ENCODE measurements around the gene SLC4A2.
"Not testable (repeated sequence)": the region's sequence is repeated elsewhere in the genome, so short reads cannot be mapped to it uniquely, and the experiment has no call there.

SLC4A2 gene

DNA sequence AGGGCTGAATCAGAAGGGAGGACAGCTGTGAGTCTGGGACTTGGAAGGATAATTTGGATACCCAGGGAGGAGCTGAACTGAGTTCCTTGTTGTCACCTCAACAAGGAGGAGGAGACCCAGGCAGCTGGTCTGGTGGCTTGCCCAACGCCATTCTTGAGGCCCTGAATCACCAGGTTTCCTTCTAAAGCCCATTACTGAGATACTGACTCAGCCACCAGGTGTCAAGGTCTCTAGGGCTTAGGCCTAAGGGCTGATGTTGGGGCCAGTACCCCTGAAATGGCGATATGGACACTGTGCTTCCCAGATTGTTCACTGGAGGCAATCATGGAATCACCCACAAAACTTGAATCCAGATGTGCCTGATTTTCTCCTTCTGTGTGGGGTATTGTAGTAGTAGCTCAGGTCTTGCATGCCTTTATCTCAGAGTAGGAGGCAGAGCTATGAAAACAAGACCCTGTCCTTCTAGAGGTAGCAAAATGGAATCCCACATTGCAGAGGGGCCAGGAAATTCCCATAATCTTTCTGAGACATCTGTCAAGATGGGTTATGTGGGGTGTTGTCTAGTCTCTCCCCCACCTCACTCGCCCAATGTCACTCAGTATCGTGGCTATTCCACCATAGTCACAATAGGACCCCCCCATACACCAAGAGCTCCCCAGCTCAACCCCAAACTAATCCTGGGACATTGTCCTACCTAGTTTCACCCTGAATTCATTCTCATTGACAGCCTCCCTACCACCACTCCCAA is 33.3 kb upstream of the SLC4A2 start:
- DNase-seq (ENCODE audit: low read depth, low spot score): no peak

DNA sequence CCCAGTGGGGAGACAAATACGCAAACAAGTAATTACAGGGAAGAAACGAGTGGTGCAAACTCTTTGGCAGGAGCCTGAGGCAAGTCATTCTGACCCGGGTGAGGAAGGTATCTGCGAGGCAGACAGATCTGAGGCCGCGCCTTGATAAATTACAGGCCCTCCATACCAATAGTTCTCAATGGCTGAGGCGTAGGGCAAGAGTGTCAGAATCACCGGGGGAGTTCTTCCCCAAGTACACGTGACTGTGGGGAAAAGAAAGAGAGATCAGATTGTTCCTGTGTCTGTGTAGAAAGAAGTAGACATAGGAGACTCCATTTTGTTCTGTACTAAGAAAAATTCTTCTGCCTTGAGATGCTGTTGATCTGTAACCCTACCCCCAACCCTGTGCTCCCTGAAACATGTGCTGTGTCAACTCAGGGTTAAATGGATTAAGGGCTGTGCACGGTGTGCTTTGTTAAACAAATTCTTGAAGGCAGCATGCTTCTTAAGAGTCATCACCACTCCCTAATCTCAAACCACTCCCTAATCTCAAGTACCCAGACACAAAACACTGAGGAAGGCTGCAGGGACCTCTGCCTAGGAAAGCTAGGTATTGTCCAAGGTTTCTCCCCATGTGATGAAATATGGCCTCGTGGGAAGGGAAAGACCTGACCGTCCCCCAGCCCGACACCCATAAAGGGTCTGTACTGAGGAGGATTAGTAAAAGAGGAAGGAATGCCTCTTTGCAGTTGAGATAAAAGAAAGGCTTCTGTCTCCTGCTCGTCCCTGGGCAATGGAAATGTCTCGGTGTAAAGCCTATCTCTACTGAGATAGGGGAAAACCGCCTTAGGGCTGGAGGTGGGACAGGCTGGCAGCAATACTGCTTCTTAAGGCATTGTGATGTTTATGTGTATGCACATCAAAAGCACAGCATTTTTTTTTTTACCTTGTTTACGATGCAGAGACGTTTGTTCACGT is 32.3 kb upstream of the SLC4A2 start:
- DNase-seq (ENCODE audit: low read depth, low spot score): not testable (repeated sequence)

DNA sequence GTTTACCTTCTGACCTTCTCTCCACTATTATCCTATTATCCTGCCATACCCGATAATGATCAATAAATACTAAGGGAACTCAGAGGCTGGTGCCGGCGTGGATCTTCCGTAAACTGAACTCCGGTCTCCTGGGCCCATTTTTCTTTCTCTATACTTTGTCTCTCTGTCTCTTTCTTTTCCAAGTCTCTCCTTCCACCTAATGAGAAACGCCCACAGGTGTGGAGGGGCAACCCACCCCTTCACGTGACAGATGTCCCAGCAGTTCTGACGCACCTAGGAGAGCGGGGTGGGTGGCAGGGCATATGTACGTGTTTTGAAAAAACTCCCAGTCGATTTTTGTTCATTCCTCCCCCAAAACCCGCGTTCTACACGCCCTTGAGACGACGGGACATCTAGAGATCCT is 31.7 kb upstream of the SLC4A2 start:
- DNase-seq (ENCODE audit: low read depth, low spot score): not testable (repeated sequence)

DNA sequence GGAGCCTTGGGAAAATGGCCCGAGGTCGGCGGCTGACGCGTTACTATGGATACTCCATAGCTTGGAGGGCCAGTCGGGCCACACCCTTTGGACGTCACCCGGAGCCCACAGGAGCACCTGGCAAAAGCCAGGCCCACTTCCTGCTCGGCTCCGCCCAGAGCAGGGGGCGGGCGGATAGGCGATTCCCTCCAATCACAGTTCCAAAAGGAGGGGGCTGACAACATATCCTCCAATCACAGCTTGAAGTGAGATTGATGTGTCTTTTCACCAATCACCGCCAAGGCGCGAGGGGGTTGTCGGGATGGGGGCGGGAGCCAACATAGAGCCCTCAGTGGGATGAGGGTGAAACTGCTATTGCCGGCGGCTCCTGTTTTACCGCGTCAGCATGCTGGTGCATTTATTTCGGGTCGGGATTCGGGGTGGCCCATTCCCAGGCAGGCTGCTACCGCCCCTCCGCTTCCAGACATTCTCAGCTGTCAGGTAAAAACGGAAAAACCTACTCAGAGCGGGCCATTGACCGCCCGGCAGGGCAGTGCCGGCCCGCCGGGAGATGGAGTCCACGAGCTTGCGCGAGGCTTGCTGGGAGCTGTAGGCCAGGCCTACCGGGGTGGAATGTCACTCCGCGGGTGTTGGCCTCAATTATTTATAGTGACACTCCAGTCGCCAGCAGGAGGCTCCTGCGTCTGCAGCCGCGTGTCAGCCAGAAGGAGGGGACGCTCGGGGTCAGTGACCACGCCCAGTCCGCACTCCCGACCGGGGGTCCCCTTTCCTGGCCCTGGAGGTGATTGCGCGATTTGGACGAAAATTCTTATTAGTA is 31.1 kb upstream of the SLC4A2 start, which contains the start of gene ABCB8:
ABCB8 (plus strand) TSS at position 320 of the 817 bp plus-strand sequence; CDS start at position 386, 66 bp downstream.
- peak; percentile 98 for DNase-seq (ENCODE audit: low read depth, low spot score)

DNA sequence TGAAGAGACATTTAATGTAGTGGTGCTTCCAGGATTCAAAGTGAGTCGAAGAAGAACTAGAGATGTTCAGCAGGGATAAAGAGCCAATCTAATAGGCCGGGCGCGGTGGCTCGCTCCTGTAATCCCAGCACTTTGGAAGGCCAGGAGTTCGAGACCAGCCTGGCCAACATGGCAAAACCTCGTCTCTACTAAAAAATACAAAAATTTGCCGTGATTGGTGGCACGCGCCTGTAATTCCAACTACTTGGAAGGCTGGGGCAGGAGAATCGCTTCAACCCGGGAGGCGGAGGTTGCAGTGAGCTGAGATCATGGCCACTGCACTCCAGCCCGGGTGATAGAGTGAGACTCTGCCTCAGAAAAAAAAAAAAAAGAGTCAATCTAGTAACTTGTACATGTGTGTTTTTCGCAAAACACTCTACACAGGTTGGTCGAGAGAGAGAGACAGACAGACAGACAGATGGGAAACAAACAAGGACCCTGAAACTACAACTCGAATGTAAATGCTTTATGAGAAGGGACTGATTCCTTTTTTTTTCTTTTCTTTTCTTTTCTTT is 30.4 kb upstream of the SLC4A2 start:
- DNase-seq (ENCODE audit: low read depth, low spot score): no peak

DNA sequence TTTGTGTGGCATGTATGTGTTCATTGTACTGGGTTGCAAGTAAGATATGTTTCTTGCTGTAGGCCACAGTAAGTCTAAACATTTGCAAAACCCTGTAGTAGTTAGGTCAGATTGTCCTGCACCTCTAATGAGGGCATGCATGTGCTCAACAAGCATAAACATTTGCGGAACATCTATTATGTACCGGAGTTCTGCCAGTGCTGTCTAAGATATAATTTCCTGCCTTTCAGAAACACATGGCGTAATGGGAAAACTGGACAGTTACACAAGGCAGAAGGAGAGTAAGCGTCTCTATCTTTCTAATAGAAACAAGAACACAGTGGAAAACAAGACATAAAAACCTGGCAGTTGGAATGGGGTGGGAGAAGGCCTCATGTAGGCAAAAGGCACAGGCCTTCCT is 28.4 kb upstream of the SLC4A2 start:
- DNase-seq (ENCODE audit: low read depth, low spot score): no peak

DNA sequence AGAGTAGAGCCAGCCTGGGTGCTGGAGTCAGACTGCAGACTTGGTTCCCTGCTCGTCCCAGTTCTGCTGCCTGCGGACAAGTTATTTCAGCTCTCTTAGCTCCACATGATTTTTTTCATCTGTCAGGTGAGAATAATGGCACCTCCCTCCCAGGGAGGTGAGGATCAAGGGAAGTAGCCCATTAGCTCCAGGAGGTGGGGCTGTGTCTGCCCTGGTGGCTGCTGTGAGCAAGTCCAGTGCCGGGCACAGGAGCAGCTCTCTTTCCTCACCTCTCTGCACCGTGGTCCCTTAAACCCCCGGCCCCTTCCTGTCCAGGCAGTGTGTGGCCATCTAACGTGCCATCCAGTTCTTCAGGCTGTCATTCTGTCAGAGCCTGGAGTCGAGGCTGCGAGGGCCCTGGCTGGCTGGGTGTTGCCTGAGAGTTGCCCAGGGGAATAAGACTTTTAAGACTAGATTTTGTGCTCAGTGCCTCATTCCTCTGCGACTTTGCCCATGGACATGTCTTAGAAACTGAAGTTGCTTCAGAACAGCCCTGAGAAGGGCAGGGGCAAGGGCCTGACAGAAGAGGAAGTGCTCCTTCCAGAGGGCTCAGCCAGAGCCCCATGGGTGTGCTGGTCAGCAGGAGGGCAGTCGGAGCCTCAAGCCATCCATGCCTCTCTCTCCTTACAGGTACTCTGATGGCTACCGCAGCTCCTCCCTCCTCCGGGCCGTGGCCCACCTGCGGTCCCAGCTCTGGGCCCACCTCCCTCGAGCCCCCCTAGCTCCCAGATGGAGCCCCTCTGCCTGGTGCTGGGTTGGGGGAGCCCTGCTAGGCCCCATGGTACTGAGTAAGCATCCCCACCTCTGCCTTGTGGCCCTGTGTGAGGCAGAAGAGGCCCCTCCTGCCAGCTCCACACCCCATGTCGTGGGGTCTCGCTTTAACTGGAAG is 26.2 kb upstream of the SLC4A2 start:
- DNase-seq (ENCODE audit: low read depth, low spot score): no peak

DNA sequence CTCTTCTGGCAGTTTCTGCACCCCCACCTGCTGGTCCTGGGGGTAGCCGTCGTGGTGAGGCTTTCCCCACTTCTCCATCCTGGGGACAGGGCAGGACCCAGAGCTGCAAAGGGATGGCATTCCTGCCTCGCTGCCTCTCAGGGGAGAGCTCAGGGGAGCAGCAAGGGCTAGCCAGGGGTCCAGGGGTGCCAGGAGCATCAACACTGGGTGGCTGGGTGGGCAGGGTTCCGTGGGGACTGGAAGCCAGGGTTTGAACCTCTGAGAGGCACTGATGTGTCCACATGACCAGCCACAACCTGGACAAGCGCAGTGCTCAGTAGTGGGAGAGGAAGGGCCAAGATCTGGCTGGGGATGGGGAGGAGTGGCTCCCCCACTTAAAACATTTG is 25.5 kb upstream of the SLC4A2 start:
- no peak for DNase-seq (ENCODE audit: low read depth, low spot score)

DNA sequence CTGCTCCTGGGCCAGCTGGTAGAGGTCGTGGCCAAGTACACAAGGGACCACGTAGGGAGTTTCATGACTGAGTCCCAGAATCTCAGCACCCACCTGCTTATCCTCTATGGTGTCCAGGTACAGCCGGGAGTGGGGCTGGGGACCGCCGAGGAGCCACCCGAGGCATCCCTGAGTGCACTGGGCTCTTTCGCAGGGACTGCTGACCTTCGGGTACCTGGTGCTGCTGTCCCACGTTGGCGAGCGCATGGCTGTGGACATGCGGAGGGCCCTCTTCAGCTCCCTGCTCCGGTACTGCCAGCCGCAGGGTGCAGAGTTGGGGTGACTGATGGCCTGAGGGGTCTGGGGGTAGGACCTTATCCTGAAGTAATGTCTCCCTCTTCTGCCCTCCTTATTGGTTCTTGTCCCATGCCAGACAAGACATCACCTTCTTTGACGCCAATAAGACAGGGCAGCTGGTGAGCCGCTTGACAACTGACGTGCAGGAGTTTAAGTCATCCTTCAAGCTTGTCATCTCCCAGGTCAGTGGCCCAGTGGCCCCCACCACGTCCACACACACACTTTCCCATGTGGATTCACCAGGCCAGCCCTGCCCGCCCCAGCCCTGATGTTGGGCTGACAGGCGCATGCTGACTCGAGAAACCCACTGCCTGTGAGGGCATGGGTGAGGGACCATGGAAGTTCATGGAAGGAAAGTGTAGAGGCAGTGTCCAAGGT is 24.9 kb upstream of the SLC4A2 start:
- DNase-seq (ENCODE audit: low read depth, low spot score): no peak

DNA sequence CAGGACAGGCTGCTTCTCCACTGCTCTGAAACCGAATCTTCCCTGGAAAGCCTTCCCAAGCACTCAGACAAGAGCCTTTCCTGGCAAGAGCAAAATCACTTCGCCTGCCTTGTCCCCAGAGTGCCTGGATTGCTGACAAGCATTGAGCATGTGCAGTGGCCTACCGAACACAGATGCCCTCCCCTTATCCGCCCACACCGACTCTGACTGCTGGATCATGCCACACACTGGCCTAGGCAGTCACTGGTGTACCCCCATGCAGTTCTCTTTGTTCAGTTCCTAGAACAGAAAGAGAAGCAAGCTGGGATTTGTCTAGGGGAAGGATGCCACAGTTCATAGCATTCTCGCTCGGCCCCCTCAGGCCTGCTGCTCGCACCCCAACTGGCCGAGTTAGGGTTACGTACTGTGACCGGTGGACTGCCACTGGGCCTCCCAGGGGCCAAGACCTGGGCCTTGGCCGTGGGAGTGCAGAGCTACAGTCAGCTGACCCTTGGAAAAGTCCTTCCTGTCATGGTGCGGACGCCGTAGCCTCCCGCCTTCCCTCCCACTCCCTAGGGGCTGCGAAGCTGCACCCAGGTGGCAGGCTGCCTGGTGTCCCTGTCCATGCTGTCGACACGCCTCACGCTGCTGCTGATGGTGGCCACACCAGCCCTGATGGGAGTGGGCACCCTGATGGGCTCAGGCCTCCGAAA is 24.2 kb upstream of the SLC4A2 start:
- DNase-seq (ENCODE audit: low read depth, low spot score): no peak

DNA sequence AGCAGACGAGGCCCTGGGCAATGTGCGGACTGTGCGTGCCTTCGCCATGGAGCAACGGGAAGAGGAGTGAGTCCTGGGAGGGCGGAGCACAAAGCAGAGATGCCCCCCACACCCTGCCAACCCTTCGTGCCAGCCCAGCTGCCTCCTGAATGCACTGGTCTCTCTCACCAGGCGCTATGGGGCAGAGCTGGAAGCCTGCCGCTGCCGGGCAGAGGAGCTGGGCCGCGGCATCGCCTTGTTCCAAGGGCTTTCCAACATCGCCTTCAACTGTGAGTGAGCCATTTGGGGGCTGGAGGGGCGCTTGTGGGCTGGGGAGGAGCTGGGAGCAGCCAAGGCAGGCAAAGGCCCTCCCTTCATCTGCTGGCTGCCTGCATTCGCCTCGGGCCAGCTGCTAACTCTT is 23.5 kb upstream of the SLC4A2 start:
- DNase-seq (ENCODE audit: low read depth, low spot score): no peak

DNA sequence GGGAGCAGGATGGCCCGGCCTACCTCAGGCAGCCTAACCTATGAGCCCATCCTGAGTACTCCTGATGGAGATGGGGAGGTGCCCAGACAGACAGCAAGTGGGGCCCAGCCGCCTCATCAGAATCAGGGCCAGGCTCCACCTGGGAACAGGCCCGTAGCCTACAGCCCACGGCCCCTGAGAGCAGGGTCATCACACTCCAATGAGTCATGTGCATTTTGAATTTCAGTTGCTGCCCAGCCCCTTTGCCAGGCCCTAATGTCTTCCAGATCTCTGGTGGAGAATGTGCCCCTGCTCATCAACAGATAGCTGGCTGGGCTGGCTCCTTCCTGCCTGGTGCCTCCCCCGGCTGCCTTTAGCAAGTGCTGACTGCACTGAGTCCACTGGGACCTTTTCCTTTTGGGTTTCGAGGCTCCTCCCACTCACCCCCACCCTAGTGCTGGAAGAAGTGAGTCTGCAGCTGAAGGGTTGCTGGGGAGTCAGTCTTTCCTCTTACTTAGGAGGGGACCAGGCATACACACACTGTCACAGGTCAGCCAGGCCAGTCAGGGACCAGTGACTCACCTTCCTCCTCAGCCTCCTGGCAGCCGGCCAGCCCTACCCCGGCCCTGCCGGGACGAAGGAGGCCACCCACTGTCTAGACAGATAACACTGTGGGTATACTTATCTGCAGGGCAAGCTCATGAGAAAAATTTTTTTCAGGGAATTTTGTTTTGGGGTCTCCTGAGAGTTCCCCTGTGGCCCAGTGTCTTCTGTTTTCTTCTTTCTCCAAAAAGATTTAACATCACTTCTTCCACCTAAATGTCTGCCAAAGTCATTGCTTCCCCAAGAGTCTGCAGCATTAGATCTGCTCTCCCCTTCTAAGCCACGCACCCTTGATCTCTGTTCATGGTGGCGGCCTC is 20.2 kb upstream of the SLC4A2 start:
- peak; percentile 63 for DNase-seq (ENCODE audit: low read depth, low spot score)

DNA sequence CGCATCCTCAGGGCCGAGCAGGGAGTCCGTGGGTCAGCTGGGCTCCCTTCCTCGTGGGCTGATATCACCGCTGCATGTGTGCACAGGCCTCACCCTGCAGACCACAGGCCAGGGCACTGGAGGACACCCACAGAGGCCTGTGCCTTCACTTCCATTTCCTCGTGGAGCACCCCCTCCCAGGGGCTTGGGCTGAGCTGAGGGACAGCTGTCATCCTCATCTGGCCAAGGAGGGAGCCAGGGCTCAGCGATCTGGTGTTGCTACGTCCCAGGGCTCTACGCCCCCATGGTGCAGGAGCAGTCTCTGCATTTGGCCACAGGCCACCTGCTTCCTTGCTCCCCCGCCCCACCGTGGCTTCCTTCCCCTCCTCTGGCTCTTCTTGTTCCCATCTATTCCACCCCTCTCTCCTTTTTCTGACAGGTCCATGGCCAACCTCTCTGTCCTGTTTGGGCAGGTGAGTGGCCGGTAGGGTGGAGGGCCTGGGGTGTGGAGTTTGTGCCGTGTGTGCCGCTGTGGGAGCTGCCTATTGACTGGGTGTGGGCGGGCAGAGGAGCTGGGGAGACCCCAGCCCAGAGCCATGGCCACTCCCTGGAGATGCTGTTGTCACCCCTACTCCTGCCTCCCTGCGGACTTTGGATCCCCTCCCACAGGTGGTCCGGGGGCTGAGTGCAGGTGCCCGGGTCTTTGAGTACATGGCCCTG is 19.4 kb upstream of the SLC4A2 start:
- no peak for DNase-seq (ENCODE audit: low read depth, low spot score)

DNA sequence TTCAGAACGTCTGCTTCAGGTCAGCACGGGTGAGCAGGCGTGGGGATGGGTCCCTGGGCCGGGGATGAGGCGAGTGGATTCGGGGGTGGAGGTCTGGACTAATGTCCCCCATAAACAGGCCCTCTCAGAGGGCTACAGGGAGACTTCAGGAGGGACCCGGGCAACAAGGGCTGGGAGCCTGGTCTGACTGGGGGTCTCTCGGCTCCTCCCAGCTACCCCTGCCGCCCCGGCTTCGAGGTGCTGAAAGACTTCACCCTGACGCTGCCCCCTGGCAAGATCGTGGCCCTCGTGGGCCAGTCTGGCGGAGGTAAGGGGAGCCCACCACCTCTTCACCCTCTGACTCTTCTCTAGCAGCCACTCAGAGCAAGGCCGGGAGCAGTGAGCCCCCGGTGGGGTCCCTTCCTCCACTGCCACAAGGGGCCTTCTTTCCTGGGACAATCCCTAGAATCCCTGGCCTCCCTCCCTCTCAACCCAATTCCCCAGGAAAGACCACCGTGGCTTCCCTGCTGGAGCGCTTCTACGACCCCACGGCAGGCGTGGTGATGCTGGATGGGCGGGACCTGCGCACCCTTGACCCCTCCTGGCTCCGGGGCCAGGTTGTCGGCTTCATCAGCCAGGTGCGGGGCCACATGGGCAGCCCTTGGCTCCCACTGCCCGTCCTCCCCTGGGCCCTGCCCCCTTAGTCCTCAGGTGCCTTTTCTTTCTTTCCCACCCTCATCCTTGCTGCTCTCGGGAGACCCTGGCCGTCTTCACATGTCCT is 18.6 kb upstream of the SLC4A2 start:
- DNase-seq (ENCODE audit: low read depth, low spot score): no peak

DNA sequence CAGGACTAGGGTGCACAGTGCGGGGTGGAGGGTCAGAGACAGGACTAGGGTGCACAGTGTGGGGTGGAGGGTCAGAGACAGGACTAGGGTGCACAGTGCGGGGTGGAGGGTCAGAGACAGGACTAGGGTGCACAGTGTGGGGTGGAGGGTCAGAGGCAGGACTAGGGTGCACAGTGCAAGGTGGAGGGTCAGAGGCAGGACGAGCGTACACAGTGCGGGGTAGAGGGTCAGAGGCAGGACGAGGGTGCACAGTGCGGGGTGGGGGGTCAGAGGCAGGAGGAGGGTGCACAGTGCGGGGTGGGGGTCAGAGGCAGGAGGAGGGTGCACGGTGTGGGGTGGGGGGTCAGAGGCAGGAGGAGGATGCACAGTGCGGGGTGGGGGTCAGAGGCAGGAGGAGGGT is 15.9 kb upstream of the SLC4A2 start:
- DNase-seq (ENCODE audit: low read depth, low spot score): not testable (repeated sequence)

DNA sequence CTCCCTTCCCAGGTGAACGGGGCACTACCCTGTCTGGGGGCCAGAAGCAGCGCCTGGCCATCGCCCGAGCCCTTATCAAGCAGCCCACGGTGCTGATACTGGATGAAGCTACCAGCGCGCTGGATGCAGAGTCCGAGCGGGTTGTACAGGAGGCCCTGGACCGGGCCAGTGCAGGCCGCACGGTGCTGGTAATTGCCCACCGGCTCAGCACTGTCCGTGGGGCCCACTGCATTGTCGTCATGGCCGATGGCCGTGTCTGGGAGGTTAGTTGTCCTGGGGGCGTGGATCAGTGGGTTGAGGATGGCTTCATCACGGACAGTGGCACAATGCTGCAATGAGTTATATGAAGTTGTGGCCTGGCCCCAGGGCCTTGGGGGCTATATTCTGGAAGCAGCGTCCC is 15.4 kb upstream of the SLC4A2 start:
- DNase-seq (ENCODE audit: low read depth, low spot score): no peak

DNA sequence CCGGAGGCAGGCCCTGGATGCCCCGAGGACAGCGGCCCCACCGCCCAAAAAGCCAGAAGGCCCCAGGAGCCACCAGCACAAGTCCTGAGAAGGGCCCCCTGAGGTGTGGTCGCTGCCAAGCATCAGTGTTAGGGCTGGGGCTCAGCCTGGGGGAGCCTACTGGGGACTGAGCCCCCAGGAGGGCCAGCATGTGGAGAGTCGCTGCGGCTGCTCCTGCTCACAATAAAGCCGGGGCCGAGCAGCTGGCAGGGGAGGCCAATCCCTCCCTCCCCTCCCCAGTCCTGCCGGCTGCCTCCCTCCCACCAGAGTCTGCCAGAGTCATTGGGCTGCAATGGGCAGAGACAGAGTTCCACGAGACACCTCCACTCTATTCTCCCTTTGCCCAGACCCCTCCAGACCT is 14.1 kb upstream of the SLC4A2 start:
- DNase-seq (ENCODE audit: low read depth, low spot score): no peak
